ENCODE measurements around the gene PROKR1. TPM values are rescaled to one million over a fixed set of nuclear protein-coding genes. Genes with fewer than 3 reads are reported as not detected.
"Not testable (repeated sequence)": the region's sequence is repeated elsewhere in the genome, so short reads cannot be mapped to it uniquely, and the experiment has no call there.

The PROKR1 gene
- polyA plus RNA-seq, 4 donors: 0.13 to 0.15 TPM; not detected in 2

DNA sequence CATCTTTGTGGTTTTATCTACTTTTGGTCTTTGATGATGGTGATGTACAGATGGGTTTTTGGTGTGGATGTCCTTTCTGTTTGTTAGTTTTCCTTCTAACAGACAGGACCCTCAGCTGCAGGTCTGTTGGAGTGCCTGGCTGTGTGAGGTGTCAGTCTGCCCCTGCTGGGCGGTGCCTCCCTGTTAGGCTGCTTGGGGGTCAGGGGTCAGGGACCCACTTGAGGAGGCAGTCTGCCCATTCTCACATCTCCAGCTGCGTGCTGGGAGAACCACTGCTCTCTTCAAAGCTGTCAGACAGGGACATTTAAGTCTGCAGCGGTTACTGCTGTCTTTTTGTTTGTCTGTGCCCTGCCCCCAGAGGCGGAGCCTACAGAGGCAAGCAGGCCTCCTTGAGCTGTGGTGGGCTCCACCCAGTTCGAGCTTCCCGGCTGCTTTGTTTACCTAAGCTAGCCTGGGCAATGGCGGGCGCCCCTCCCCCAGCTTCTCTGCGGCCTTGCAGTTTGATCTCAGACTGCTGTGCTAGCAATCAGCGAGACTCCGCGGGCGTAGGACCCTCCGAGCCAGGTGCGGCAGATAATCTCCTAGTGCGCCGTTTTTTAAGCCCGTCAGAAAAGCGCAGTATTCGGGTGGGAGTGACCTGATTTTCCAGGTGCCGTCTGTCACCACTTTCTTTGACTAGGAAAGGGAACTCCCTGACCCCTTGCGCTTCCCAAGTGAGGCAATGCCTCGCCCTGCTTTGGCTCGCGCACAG, 36.0 kb downstream of the PROKR1 start:
- not testable (repeated sequence) for H3K36me3 ChIP-seq (ENCODE audit: control insufficient read depth in 3 of 3, insufficient read depth in 2 of 3, low read depth in 1 of 3, low read length in 3 of 3); FAIRE-seq; H3K9me3 ChIP-seq (ENCODE audit: control insufficient read depth in 2 of 2, insufficient read depth in 1 of 2, low read depth in 1 of 2, low read length in 1 of 2); H3K4me1 ChIP-seq (ENCODE audit: control insufficient read depth in 3 of 3, insufficient read depth in 2 of 3, low read depth in 1 of 3, low read length in 2 of 3); H3K27me3 ChIP-seq (ENCODE audit: control insufficient read depth in 3 of 3, insufficient read depth in 3 of 3, low read length in 3 of 3); H3K27ac ChIP-seq (ENCODE audit: low read depth in 1 of 3, low read length in 2 of 3)
- peak overlapping the region in 1 of 3 donors; percentile 19 for H3K4me3 ChIP-seq (ENCODE audit: low read depth in 1 of 3, low read length in 3 of 3)
- DNase-seq: peak in 1 of 2 donors; percentile 20
- WGBS, 3 donors: 16 to 43% (median 32%) methylated on average over 21 to 25 of the region's 25 CpGs

DNA sequence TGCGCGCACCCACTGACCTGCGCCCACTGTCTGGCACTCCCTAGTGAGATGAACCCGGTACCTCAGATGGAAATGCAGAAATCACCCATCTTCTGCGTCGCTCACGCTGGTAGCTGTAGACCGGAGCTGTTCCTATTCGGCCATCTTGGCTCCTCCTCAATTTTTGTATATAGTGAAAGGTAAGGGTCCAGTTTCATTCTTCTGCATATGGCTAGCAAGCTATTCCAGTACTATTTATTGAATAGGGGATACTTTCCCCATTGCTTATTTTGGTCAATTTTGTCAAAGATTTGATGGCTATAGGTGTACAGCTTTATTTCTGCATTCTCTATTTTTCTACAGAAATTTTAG, 36.5 kb downstream of the PROKR1 start:
- not testable (repeated sequence) for H3K27me3 ChIP-seq (ENCODE audit: control insufficient read depth in 3 of 3, insufficient read depth in 3 of 3, low read length in 3 of 3); H3K27ac ChIP-seq (ENCODE audit: low read depth in 1 of 3, low read length in 2 of 3); H3K9me3 ChIP-seq (ENCODE audit: control insufficient read depth in 2 of 2, insufficient read depth in 1 of 2, low read depth in 1 of 2, low read length in 1 of 2); H3K4me3 ChIP-seq (ENCODE audit: low read depth in 1 of 3, low read length in 3 of 3); DNase-seq; H3K36me3 ChIP-seq (ENCODE audit: control insufficient read depth in 3 of 3, insufficient read depth in 2 of 3, low read depth in 1 of 3, low read length in 3 of 3); FAIRE-seq; H3K4me1 ChIP-seq (ENCODE audit: control insufficient read depth in 3 of 3, insufficient read depth in 2 of 3, low read depth in 1 of 3, low read length in 2 of 3)
- WGBS, 3 donors: 30 to 74% (median 42%) methylated on average over 5 to 7 of the region's 9 CpGs

DNA sequence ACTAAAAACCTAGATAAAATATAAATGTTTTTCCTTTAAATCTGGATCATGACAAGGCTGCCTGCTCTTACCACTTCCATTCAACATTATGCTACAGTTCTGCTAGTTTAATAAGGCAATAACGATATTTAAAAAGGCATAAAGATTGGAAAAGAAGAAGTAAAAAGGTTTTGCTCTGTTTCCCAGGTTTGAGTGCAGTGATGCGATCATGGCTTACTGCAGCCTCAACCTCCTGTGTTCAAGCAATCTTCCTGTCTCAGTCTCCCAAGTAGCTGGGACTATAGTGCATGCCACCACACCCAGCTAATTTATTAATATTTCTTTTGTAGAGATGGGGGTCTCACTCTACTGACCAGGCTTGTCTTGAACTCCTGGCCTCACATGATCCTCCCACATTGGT, 40.8 kb downstream of the PROKR1 start:
- Histone ChIP-seq H3K27me3 (ENCODE audit: control insufficient read depth in 3 of 3, insufficient read depth in 3 of 3, low read length in 3 of 3) (no peaks in the 10 kb centered on the region), H3K36me3 (ENCODE audit: control insufficient read depth in 3 of 3, insufficient read depth in 2 of 3, low read depth in 1 of 3, low read length in 3 of 3) (no peaks in the 10 kb centered on the region), H3K27ac (ENCODE audit: low read depth in 1 of 3, low read length in 2 of 3) (no peak overlapping the region), H3K4me3 (ENCODE audit: low read depth in 1 of 3, low read length in 3 of 3) (no peak overlapping the region), H3K4me1 (ENCODE audit: control insufficient read depth in 3 of 3, insufficient read depth in 2 of 3, low read depth in 1 of 3, low read length in 2 of 3) (no peaks in the 10 kb centered on the region), H3K9me3 (ENCODE audit: control insufficient read depth in 2 of 2, insufficient read depth in 1 of 2, low read depth in 1 of 2, low read length in 1 of 2) (no peaks in the 10 kb centered on the region)
- DNase-seq (no peak), FAIRE-seq (no peak)
- 47 to 68% (median 53%) methylated on average over 2 of the region's 2 CpGs for WGBS, 3 donors

DNA sequence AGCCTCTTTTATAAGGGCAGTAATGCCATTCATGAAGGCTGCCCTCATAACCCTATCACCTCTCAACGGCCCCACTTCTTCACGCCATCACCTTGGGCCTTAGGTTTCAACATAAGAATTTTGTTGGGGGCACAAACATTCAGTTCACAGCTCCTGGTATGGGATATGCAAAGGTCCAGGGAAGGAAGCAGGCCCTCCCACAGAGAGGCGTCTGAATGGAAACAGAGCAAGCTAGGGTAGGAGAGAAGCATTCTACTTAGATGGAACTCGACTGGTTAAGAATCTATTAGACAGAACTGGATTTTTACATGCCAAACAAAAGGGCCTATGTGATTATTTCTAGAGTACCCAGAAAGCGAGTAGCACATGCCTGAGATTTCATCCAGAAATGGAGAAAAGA, 42.8 kb downstream of the PROKR1 start:
- no peak for DNase-seq
- 75 to 85% (median 82%) methylated on average over 5 of the region's 5 CpGs for WGBS, 3 donors
- FAIRE-seq: no peak
- Histone ChIP-seq H3K4me3 (ENCODE audit: low read depth in 1 of 3, low read length in 3 of 3) (no peak overlapping the region), H3K36me3 (ENCODE audit: control insufficient read depth in 3 of 3, insufficient read depth in 2 of 3, low read depth in 1 of 3, low read length in 3 of 3) (no peaks in the 10 kb centered on the region), H3K27ac (ENCODE audit: low read depth in 1 of 3, low read length in 2 of 3) (no peak overlapping the region), H3K27me3 (ENCODE audit: control insufficient read depth in 3 of 3, insufficient read depth in 3 of 3, low read length in 3 of 3) (no peaks in the 10 kb centered on the region), H3K4me1 (ENCODE audit: control insufficient read depth in 3 of 3, insufficient read depth in 2 of 3, low read depth in 1 of 3, low read length in 2 of 3) (no peaks in the 10 kb centered on the region), H3K9me3 (ENCODE audit: control insufficient read depth in 2 of 2, insufficient read depth in 1 of 2, low read depth in 1 of 2, low read length in 1 of 2) (no peaks in the 10 kb centered on the region)

DNA sequence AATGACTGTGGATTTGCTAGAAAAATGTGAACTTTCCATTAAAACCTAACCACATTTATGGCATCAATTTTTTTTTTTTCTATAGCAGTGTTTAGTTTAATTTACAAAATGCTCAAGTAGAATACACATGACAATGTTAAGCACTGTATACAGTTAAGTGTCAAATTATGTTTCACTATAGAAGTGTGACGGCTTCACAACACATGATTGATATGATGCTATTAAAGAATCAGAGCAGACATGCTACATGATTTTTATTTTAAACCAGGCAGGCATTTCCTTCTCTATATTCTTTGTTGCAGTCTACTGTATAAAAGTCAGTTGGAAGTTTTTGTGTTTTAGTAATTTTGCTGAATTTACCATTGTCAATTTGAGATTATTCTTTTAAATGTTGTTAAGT, 43.6 kb downstream of the PROKR1 start:
- H3K27me3 ChIP-seq (ENCODE audit: control insufficient read depth in 3 of 3, insufficient read depth in 3 of 3, low read length in 3 of 3): no peaks in the 10 kb centered on the region
- H3K27ac ChIP-seq (ENCODE audit: low read depth in 1 of 3, low read length in 2 of 3): no peak overlapping the region
- WGBS, 3 donors: 89 to 93% (median 91%) methylated on average over 1 of the region's 1 CpG
- H3K4me1 ChIP-seq (ENCODE audit: control insufficient read depth in 3 of 3, insufficient read depth in 2 of 3, low read depth in 1 of 3, low read length in 2 of 3): no peaks in the 10 kb centered on the region
- no peaks in the 10 kb centered on the region for H3K9me3 ChIP-seq (ENCODE audit: control insufficient read depth in 2 of 2, insufficient read depth in 1 of 2, low read depth in 1 of 2, low read length in 1 of 2)
- H3K36me3 ChIP-seq (ENCODE audit: control insufficient read depth in 3 of 3, insufficient read depth in 2 of 3, low read depth in 1 of 3, low read length in 3 of 3): no peaks in the 10 kb centered on the region
- DNase-seq: no peak
- H3K4me3 ChIP-seq (ENCODE audit: low read depth in 1 of 3, low read length in 3 of 3): no peak overlapping the region
- FAIRE-seq: no peak

DNA sequence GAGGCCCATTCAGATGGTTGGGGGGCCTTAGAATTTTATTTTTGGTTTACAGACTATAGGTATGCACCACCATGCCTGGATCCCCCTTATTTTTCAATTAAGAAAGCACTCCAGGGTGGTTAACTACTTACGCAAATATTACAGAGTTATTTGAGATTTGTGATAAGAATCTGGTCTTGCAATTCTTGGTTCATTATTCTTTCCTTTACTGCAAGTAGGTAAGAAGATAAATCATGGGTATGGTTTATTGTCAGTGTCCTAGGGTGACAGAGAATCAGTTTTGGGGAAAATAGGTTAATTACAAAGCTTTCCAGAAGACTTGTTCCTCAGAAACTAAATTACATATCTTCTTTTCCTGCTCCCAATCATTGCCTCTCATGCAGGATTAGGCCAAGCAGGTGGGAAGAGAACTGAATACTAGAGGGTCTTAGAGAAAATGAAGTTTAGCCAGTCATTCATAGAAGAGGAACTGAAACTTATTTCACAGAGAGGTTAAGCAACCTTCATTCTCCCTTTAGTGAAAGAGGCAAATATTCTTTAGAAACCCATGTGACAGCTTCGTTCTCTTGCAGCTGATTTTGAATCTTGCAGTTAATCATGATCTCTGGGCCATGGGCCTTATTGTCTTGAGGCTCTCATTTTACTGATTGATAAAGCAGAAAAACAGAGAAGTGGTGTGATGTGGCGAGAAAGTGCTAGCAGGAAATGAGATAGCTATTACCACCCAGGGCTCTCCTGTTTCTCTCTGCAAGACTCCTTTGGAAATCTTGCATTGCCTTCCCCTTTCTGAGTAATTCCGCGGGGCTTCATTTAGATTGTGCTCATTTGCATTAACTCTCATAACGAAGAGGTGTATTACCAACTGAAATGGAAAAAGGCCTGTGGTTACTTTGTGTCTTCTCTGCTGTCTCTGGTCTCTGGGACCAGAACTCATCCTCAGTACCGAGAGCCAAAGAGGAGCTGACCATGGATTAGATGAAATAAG, 46.5 kb downstream of the PROKR1 start:
- no peaks in the 10 kb centered on the region for H3K36me3 ChIP-seq (ENCODE audit: control insufficient read depth in 3 of 3, insufficient read depth in 2 of 3, low read depth in 1 of 3, low read length in 3 of 3)
- no peaks in the 10 kb centered on the region for H3K9me3 ChIP-seq (ENCODE audit: control insufficient read depth in 2 of 2, insufficient read depth in 1 of 2, low read depth in 1 of 2, low read length in 1 of 2)
- WGBS, 3 donors: 56 to 69% (median 63%) methylated on average over 7 of the region's 7 CpGs
- H3K27me3 ChIP-seq (ENCODE audit: control insufficient read depth in 3 of 3, insufficient read depth in 3 of 3, low read length in 3 of 3): no peaks in the 10 kb centered on the region
- H3K4me1 ChIP-seq (ENCODE audit: control insufficient read depth in 3 of 3, insufficient read depth in 2 of 3, low read depth in 1 of 3, low read length in 2 of 3): no peaks in the 10 kb centered on the region
- no peak for FAIRE-seq
- DNase-seq: no peak
- peak overlapping the region in 1 of 3 donors; percentile 17 for H3K27ac ChIP-seq (ENCODE audit: low read depth in 1 of 3, low read length in 2 of 3)
- H3K4me3 ChIP-seq (ENCODE audit: low read depth in 1 of 3, low read length in 3 of 3): no peak overlapping the region

DNA sequence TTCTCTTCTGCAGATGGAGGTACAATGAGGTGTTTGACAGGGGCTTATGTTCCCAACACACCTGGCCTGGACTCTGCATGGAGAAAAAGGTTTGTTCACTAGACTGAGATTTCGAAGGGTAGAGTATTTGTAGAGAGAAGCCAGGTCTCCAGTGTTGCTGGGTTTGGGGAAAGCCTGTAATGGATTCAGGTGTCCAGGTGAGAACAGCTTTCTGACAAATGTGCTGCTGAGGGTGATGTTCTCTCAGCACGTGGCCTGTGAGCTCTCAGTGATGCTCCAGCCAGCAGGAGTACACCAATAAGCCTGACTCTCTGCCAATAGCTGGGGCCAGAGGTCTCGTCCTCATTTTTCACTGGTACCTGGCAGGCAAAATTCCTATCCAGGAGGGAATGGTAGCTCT, 47.5 kb downstream of the PROKR1 start:
- Histone ChIP-seq H3K4me3 (ENCODE audit: low read depth in 1 of 3, low read length in 3 of 3) (no peak overlapping the region), H3K9me3 (ENCODE audit: control insufficient read depth in 2 of 2, insufficient read depth in 1 of 2, low read depth in 1 of 2, low read length in 1 of 2) (no peaks in the 10 kb centered on the region), H3K36me3 (ENCODE audit: control insufficient read depth in 3 of 3, insufficient read depth in 2 of 3, low read depth in 1 of 3, low read length in 3 of 3) (no peaks in the 10 kb centered on the region), H3K4me1 (ENCODE audit: control insufficient read depth in 3 of 3, insufficient read depth in 2 of 3, low read depth in 1 of 3, low read length in 2 of 3) (no peaks in the 10 kb centered on the region), H3K27ac (ENCODE audit: low read depth in 1 of 3, low read length in 2 of 3) (no peak overlapping the region), H3K27me3 (ENCODE audit: control insufficient read depth in 3 of 3, insufficient read depth in 3 of 3, low read length in 3 of 3) (no peaks in the 10 kb centered on the region)
- 64 to 74% (median 72%) methylated on average over 3 of the region's 3 CpGs for WGBS, 3 donors
- FAIRE-seq (no peak), DNase-seq (no peak)

DNA sequence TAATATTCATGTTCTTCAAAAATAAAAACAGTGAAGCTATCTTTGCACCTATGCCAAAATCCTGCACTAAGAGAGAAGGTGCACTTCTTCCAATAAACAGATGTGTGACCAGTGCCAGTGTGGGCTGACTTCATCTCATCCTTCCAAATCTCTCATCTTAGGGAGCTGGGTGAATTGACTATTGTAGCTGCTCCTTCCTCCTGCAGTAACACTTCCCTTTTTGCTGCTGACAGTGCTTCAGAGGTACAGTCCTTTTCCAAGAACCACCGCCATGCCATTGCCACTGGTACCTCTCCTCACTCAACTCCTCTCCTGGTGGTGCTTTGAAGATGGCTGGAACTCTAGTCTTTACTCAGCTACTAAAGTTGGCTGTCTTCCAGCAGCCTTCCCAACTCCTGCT, 49.1 kb downstream of the PROKR1 start:
- H3K27ac ChIP-seq (ENCODE audit: low read depth in 1 of 3, low read length in 2 of 3): no peak overlapping the region
- DNase-seq (no peak), FAIRE-seq (no peak)
- no peaks in the 10 kb centered on the region for H3K36me3 ChIP-seq (ENCODE audit: control insufficient read depth in 3 of 3, insufficient read depth in 2 of 3, low read depth in 1 of 3, low read length in 3 of 3)
- H3K4me3 ChIP-seq (ENCODE audit: low read depth in 1 of 3, low read length in 3 of 3): no peak overlapping the region
- H3K4me1 ChIP-seq (ENCODE audit: control insufficient read depth in 3 of 3, insufficient read depth in 2 of 3, low read depth in 1 of 3, low read length in 2 of 3): no peaks in the 10 kb centered on the region
- WGBS, 3 donors: 76 to 100% (median 94%) methylated on average over 1 of the region's 1 CpG
- H3K9me3 ChIP-seq (ENCODE audit: control insufficient read depth in 2 of 2, insufficient read depth in 1 of 2, low read depth in 1 of 2, low read length in 1 of 2): peaks cover 0 to 8% of the 10 kb centered on the region in 2 donors
- no peaks in the 10 kb centered on the region for H3K27me3 ChIP-seq (ENCODE audit: control insufficient read depth in 3 of 3, insufficient read depth in 3 of 3, low read length in 3 of 3)
